Keratinocyte (primary cell): ENCODE measurements around the gene MCUB. TPM values are rescaled to one million over a fixed set of nuclear protein-coding genes. Genes with fewer than 3 reads are reported as not detected.

Source experiments
- DNase-seq: peaks from one replicate; pipeline ENCODE4 v3.0.0-alpha.2; 2011; ENCODE audit warnings: low read depth, missing footprints, low spot score
- FAIRE-seq: peaks from 2 replicates; lab custom pipeline; 2011; peaks lifted over from hg19 to GRCh38; lab: Jason Lieb, UNC
- H2AFZ ChIP-seq: 2 replicates; pipeline ENCODE4 v1.6.0; 2012; ENCODE audit warnings: low read length, control low read depth, inconsistent platforms; ENCODE audit not compliant: control insufficient read depth
- H3K27ac ChIP-seq: 2 replicates; pipeline ENCODE4 v1.5.1; 2011; ENCODE audit warnings: low read length; ENCODE audit not compliant: control insufficient read depth, insufficient read depth
- H3K27me3 ChIP-seq: 3 replicates; pipeline ENCODE4 v1.6.0; 2011; ENCODE audit warnings: low read length; ENCODE audit not compliant: control insufficient read depth, insufficient read depth; ENCODE audit errors: extremely low read depth
- H3K36me3 ChIP-seq, 2 experiments: 2 replicates in 1 of 2; 3 replicates in 1 of 2; pipeline ENCODE4 v1.5.1; 2011; ENCODE audit warnings: low read length in 2 of 2, mild to moderate bottlenecking in 1 of 2; ENCODE audit not compliant: control insufficient read depth in 2 of 2, insufficient read depth in 2 of 2; ENCODE audit errors: extremely low read depth in 1 of 2
- H3K4me1 ChIP-seq: 3 replicates; pipeline ENCODE4 v1.5.1; 2011; ENCODE audit warnings: low read length; ENCODE audit not compliant: control insufficient read depth, insufficient read depth; ENCODE audit errors: extremely low read depth
- H3K4me2 ChIP-seq: 3 replicates; pipeline ENCODE4 v1.6.0; 2011; ENCODE audit warnings: low read depth, low read length; ENCODE audit not compliant: control insufficient read depth, insufficient read depth; ENCODE audit errors: extremely low read depth
- H3K4me3 ChIP-seq, 3 experiments: fragments of 200-600 bp in 1 of 3; sonication (generic) in 1 of 3; 2 replicates in 2 of 3; 3 replicates in 1 of 3; pipeline ENCODE4 v1.5.1; 2011 to 2016; ENCODE audit warnings: low read length in 3 of 3, mild to moderate bottlenecking in 3 of 3, control low read depth in 2 of 3, inconsistent platforms in 1 of 3, low read depth in 1 of 3, mixed read lengths in 1 of 3, mixed run types in 1 of 3, moderate library complexity in 1 of 3; ENCODE audit not compliant: control insufficient read depth in 2 of 3, insufficient read depth in 2 of 3; ENCODE audit errors: extremely low read depth in 1 of 3
- H3K79me2 ChIP-seq: 2 replicates; pipeline ENCODE4 v1.6.0; 2012; ENCODE audit warnings: low read length; ENCODE audit not compliant: control insufficient read depth, insufficient read depth
- H3K9ac ChIP-seq: 3 replicates; pipeline ENCODE4 v1.6.0; 2011; ENCODE audit warnings: low read length; ENCODE audit not compliant: control insufficient read depth, insufficient read depth; ENCODE audit errors: extremely low read depth
- H3K9me1 ChIP-seq: 3 replicates; pipeline ENCODE4 v1.6.0; 2011; ENCODE audit warnings: low read length; ENCODE audit not compliant: control insufficient read depth, insufficient read depth; ENCODE audit errors: extremely low read depth
- H3K9me3 ChIP-seq: 2 replicates; pipeline ENCODE4 v1.5.1; 2012; ENCODE audit warnings: low read depth, low read length; ENCODE audit not compliant: control insufficient read depth
- H4K20me1 ChIP-seq: 3 replicates; pipeline ENCODE4 v1.6.0; 2011; ENCODE audit warnings: low read length; ENCODE audit not compliant: control insufficient read depth, insufficient read depth; ENCODE audit errors: extremely low read depth
- EZH2 ChIP-seq: IDR thresholded peaks from one replicate; pipeline ENCODE4 v1.6.1; 2012; ENCODE audit warnings: inconsistent platforms, mild to moderate bottlenecking, low read length, moderate library complexity
- dilution Hi-C: fragments of 300-500 bp; cut with MboI; formaldehyde crosslinking; loops from one replicate; pipeline ENCODE4 v1.7.0; 2020; ENCODE audit warnings: low sequenced_read_pairs; ENCODE audit not compliant: extremely low pct_ligation_motif_present
- polyA plus RNA-seq, 5 experiments: library from polyadenylated mRNA; depleted of rRNA in 3 of 5; stranded (reverse) in 3 of 5; stranded (forward) in 1 of 5; unstranded in 1 of 5; fragments of >200 nt; gene quantifications; 1 replicate in 1 of 5; 2 replicates in 3 of 5; 3 replicates in 1 of 5; pipeline versions ENCODE4 v1.2.1 to v1.2.3, GENCODE V29; 2011 to 2012; ENCODE audit warnings: missing spikeins in 2 of 5, low read depth in 1 of 5, low replicate concordance in 1 of 5
- TF ChIP-seq, protein P1 (sequence below), 3 experiments: IDR thresholded peaks in 1 of 3; conservative IDR thresholded peaks in 1 of 3; optimal IDR thresholded peaks in 1 of 3; 2 replicates in 2 of 3; 3 replicates in 1 of 3; pipeline versions ENCODE3 to v1.5.1; 2011; ENCODE audit warnings: low read length in 3 of 3, mild to moderate bottlenecking in 3 of 3, moderate library complexity in 2 of 3, control low read depth in 1 of 3, inconsistent platforms in 1 of 3; ENCODE audit not compliant: insufficient read depth in 2 of 3; ENCODE audit errors: extremely low read depth in 1 of 3

MCUB gene
- polyA plus RNA-seq, 1 donor (not counting 4 experiments of a cell fraction or from before 2014, with no cell fraction given): 20.3 TPM

DNA sequence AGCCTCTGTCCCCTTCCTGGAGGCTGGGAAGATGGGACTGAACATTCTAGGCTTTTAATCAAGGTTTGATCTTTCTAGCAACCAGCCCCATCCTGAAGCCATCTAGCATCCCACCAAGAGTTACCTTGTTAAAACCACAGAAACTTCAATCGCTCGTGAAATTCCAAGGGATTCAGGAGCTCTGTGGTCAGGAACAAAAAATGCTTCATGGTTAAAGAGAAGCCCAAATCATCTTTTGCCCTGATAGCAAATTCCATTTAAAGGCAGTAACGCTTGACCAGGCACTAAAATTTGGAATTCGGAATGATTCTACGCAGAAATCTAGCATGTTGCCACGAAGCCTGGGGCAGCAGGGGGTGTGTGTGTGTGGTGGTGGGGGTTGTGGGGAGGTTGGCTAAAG, 95.3 kb downstream of the MCUB start:
- TF ChIP-seq EZH2: no peak
- TF ChIP-seq, protein P1, sequence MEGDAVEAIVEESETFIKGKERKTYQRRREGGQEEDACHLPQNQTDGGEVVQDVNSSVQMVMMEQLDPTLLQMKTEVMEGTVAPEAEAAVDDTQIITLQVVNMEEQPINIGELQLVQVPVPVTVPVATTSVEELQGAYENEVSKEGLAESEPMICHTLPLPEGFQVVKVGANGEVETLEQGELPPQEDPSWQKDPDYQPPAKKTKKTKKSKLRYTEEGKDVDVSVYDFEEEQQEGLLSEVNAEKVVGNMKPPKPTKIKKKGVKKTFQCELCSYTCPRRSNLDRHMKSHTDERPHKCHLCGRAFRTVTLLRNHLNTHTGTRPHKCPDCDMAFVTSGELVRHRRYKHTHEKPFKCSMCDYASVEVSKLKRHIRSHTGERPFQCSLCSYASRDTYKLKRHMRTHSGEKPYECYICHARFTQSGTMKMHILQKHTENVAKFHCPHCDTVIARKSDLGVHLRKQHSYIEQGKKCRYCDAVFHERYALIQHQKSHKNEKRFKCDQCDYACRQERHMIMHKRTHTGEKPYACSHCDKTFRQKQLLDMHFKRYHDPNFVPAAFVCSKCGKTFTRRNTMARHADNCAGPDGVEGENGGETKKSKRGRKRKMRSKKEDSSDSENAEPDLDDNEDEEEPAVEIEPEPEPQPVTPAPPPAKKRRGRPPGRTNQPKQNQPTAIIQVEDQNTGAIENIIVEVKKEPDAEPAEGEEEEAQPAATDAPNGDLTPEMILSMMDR (optimal IDR thresholded peaks at IDR 0.05 in 1 of 3, IDR thresholded peaks at IDR 0.05 in 1 of 3, conservative IDR thresholded peaks at IDR 0.05 in 1 of 3; ENCODE audit: extremely low read depth in 1 of 3, insufficient read depth in 2 of 3, low read length in 3 of 3): no peak
- no peak overlapping the region for H3K9ac ChIP-seq
- H3K4me2 ChIP-seq: no peak overlapping the region
- H3K9me1 ChIP-seq: no peaks in the 10 kb centered on the region
- DNase-seq: no peak
- no peak overlapping the region for H3K4me3 ChIP-seq
- H3K36me3 ChIP-seq: no peaks in the 10 kb centered on the region
- no peaks in the 10 kb centered on the region for H3K4me1 ChIP-seq
- no peaks in the 10 kb centered on the region for H3K79me2 ChIP-seq
- H3K27ac ChIP-seq: no peak overlapping the region
- FAIRE-seq: no peak
- H3K27me3 ChIP-seq: no peaks in the 10 kb centered on the region
- dilution Hi-C loops: no loop called here
- H3K9me3 ChIP-seq: no peaks in the 10 kb centered on the region
- H2AFZ ChIP-seq: no peak overlapping the region
- H4K20me1 ChIP-seq: no peaks in the 10 kb centered on the region

DNA sequence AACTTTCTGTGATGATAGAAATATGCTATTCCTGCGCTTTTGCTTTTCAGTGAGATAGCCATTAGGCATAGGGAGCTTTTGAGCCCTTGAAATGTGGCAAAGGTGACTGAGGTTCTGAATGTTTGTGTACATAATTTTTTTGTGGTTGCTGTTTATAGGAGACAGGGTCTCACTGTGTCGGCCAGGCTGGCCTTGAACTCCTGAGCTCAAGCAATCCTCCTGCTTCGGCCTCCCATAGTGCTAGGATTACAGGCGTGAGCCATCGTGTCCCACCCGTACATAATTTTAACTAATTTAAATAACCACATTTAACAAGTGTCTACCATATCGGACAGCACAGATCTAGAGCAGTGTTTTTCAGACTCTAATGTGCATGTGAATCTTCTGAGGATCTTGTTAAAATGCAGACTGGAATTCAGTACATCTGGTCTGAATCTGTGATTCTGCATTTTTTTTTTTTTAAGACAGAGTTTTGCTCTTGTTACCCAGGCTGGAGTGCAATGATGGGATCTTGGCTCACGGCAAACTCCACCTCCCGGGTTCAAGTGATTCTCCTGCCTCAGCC, 97.9 kb downstream of the MCUB start:
- H3K4me1 ChIP-seq: no peaks in the 10 kb centered on the region
- no peaks in the 10 kb centered on the region for H3K9me3 ChIP-seq
- H3K27me3 ChIP-seq: no peaks in the 10 kb centered on the region
- H3K79me2 ChIP-seq: no peaks in the 10 kb centered on the region
- DNase-seq (no peak), FAIRE-seq (no peak)
- no peak overlapping the region for H3K9ac ChIP-seq
- H3K4me2 ChIP-seq: no peak overlapping the region
- no peaks in the 10 kb centered on the region for H4K20me1 ChIP-seq
- no peak overlapping the region for H3K4me3 ChIP-seq
- TF ChIP-seq EZH2: no peak
- TF ChIP-seq, protein P1 (optimal IDR thresholded peaks at IDR 0.05 in 1 of 3, IDR thresholded peaks at IDR 0.05 in 1 of 3, conservative IDR thresholded peaks at IDR 0.05 in 1 of 3; ENCODE audit: extremely low read depth in 1 of 3, insufficient read depth in 2 of 3, low read length in 3 of 3): no peak
- H2AFZ ChIP-seq: no peak overlapping the region
- no peaks in the 10 kb centered on the region for H3K9me1 ChIP-seq
- dilution Hi-C loops: no loop called here
- no peaks in the 10 kb centered on the region for H3K36me3 ChIP-seq
- H3K27ac ChIP-seq: no peak overlapping the region
